ENCODE data around the gene IGF2BP3.
A peak's percentile ranks its signal among the peaks of the same experiment; 100 is the strongest.

The IGF2BP3 gene

GRCh38 chr7:23472956-23473843, 2.9 kb upstream of the IGF2BP3 start:
- TF ChIP-seq POLR2A (IDR thresholded peaks at IDR 0.05; ENCODE audit: low read depth, low read length) = 0 out of 2 replicates have a peak, but pooled peaks have one; percentile 21
- TF ChIP-seq POU2F2 (IDR thresholded peaks at IDR 0.05; ENCODE audit: low read depth, low read length) = no peak
- TF ChIP-seq SPI1 (IDR thresholded peaks at IDR 0.05; ENCODE audit: low read depth, low read length) = no peak
- TF ChIP-seq TAF1 (IDR thresholded peaks at IDR 0.05; ENCODE audit: low read depth, low read length) = no peak
- no peak for TF ChIP-seq POLR2AphosphoS5 (IDR thresholded peaks at IDR 0.05; ENCODE audit: low read depth, low read length)
- TF ChIP-seq PAX5 (IDR thresholded peaks at IDR 0.05; ENCODE audit: insufficient read depth, low read length, severe bottlenecking) = no peak
- FAIRE-seq (peak; percentile 77), DNase-seq (ENCODE audit: insufficient read length, low spot score) (no peak)

- TF ChIP-seq POU2F2 (IDR thresholded peaks at IDR 0.05; ENCODE audit: low read depth, low read length) (no peak), SPI1 (IDR thresholded peaks at IDR 0.05; ENCODE audit: low read depth, low read length) (no peak), PAX5 (IDR thresholded peaks at IDR 0.05; ENCODE audit: insufficient read depth, low read length, severe bottlenecking) (no peak), POLR2AphosphoS5 (IDR thresholded peaks at IDR 0.05; ENCODE audit: low read depth, low read length) (no peak), TAF1 (IDR thresholded peaks at IDR 0.05; ENCODE audit: low read depth, low read length) (no peak), POLR2A (IDR thresholded peaks at IDR 0.05; ENCODE audit: low read depth, low read length) (no peak)
- DNase-seq (ENCODE audit: insufficient read length, low spot score) (no peak), FAIRE-seq (no peak)
Observed at GRCh38 chr7:23472556-23472955, 2.3 kb upstream of the IGF2BP3 start.

DNA sequence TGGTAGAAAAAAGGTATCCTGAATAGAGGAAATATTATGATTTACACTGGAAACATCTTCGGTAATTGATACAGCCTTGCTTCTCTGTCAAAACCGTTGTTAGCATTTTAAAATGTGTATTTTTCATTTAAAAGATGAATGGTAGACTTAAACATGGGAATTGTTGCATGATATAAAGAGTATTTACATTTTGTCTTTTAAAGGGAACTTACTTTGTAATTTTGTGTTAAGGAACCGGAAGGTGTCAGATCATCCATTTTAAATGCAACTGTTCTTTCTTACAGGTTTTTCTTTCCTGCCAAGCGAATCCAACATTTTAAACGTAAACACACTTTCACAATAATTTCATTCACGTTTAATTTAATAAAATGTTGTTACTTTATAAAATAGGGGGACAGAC, 1.8 kb upstream of the IGF2BP3 start:
- FAIRE-seq (no peak), DNase-seq (ENCODE audit: insufficient read length, low spot score) (no peak)
- TF ChIP-seq SPI1 (IDR thresholded peaks at IDR 0.05; ENCODE audit: low read depth, low read length) (no peak), POU2F2 (IDR thresholded peaks at IDR 0.05; ENCODE audit: low read depth, low read length) (no peak), POLR2A (IDR thresholded peaks at IDR 0.05; ENCODE audit: low read depth, low read length) (no peak), PAX5 (IDR thresholded peaks at IDR 0.05; ENCODE audit: insufficient read depth, low read length, severe bottlenecking) (no peak), POLR2AphosphoS5 (IDR thresholded peaks at IDR 0.05; ENCODE audit: low read depth, low read length) (no peak), TAF1 (IDR thresholded peaks at IDR 0.05; ENCODE audit: low read depth, low read length) (no peak)

GRCh38 chr7:23471106-23471859, 992 bp upstream of the IGF2BP3 start:
- DNase-seq (ENCODE audit: insufficient read length, low spot score) = peak; percentile 60
- FAIRE-seq = peak; percentile 84
- no peak for TF ChIP-seq POLR2AphosphoS5 (IDR thresholded peaks at IDR 0.05; ENCODE audit: low read depth, low read length)
- TF ChIP-seq TAF1 (IDR thresholded peaks at IDR 0.05; ENCODE audit: low read depth, low read length) = peak; percentile 28; the same call in 1 of the 2 replicates

DNA sequence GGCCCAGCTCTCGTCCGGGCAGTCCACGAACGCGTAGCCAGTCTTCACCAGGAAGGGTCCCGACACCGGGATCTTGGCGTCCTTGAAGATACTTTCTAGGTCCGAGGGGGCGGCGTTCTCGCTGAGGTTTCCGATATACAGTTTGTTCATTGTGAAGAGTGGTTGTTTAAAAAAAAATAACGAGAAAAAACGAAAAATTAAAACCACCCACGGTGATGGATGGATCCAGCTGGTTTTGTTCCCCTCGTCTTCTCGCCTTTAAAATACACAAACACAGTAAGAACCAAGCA, 385 bp downstream of the IGF2BP3 start:
- DNase-seq (ENCODE audit: insufficient read length, low spot score) (no peak), FAIRE-seq (peak; percentile 28)
- TF ChIP-seq POU2F2 (IDR thresholded peaks at IDR 0.05; ENCODE audit: low read depth, low read length) (no peak), POLR2A (IDR thresholded peaks at IDR 0.05; ENCODE audit: low read depth, low read length) (no peak), TAF1 (IDR thresholded peaks at IDR 0.05; ENCODE audit: low read depth, low read length) (no peak), SPI1 (IDR thresholded peaks at IDR 0.05; ENCODE audit: low read depth, low read length) (no peak), PAX5 (IDR thresholded peaks at IDR 0.05; ENCODE audit: insufficient read depth, low read length, severe bottlenecking) (no peak), POLR2AphosphoS5 (IDR thresholded peaks at IDR 0.05; ENCODE audit: low read depth, low read length) (no peak)

GRCh38 chr7:23469150-23469960, 936 bp downstream of the IGF2BP3 start:
- FAIRE-seq (no peak), DNase-seq (ENCODE audit: insufficient read length, low spot score) (no peak)
- TF ChIP-seq SPI1 (IDR thresholded peaks at IDR 0.05; ENCODE audit: low read depth, low read length) = no peak
- peak; percentile 53 for TF ChIP-seq POLR2A (IDR thresholded peaks at IDR 0.05; ENCODE audit: low read depth, low read length)
- TF ChIP-seq POU2F2 (IDR thresholded peaks at IDR 0.05; ENCODE audit: low read depth, low read length) = no peak
- TF ChIP-seq PAX5 (IDR thresholded peaks at IDR 0.05; ENCODE audit: insufficient read depth, low read length, severe bottlenecking) = no peak
- peak; percentile 42; the same call in 1 of the 2 replicates for TF ChIP-seq TAF1 (IDR thresholded peaks at IDR 0.05; ENCODE audit: low read depth, low read length)
- TF ChIP-seq POLR2AphosphoS5 (IDR thresholded peaks at IDR 0.05; ENCODE audit: low read depth, low read length) = no peak; the same call in 1 of the 2 replicates

GRCh38 chr7:23468526-23469149, 1.7 kb downstream of the IGF2BP3 start:
- TF ChIP-seq PAX5 (IDR thresholded peaks at IDR 0.05; ENCODE audit: insufficient read depth, low read length, severe bottlenecking) (peak; percentile 46), POLR2AphosphoS5 (IDR thresholded peaks at IDR 0.05; ENCODE audit: low read depth, low read length) (no peak; the same call in none of the 2 replicates)
- FAIRE-seq (no peak), DNase-seq (ENCODE audit: insufficient read length, low spot score) (no peak)

DNA sequence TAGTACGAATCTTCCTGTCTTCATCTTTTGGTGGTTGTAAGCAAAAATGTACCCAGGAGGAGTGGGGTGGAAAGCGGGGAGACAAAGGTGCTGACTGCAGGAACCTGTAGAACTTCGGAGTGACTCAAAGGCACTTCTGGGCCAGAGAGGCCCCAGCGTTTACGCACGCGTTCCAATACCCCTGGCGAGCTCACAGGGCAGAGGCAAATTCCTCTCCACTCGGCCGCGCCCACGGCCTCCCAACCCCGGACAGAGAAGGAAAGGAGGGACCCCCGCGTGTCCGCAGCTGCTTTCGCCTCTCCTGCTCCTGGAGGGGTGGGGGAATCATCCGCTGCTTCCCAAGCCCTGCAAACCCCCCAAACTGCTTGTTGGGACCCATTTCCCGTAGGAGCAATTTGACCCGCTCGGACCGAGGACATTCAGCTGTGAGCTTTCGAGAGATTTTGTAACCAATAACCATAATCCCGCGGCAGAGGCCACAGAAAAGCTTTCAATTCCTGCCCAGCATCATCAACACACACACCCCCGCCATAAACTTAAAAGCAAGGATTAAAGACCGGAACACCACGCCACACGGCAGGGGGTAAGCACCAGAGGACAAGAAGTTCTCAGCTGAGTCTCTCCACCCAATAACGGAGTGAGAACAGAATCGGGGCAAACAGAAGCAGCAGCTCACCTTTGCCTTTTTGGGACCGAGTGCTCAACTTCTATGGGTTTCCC, 2.3 kb downstream of the IGF2BP3 start:
- DNase-seq (ENCODE audit: insufficient read length, low spot score) = no peak
- FAIRE-seq = peak; percentile 76

More for the DNA sequence above, 2.3 kb downstream of the IGF2BP3 start:
- no peak; the same call in 1 of the 2 replicates for TF ChIP-seq POLR2A (IDR thresholded peaks at IDR 0.05; ENCODE audit: low read depth, low read length)
- 0 out of 2 replicates have a peak, but pooled peaks have one; percentile 28 for TF ChIP-seq SPI1 (IDR thresholded peaks at IDR 0.05; ENCODE audit: low read depth, low read length)
- peak; percentile 56; the same call in 1 of the 2 replicates for TF ChIP-seq TAF1 (IDR thresholded peaks at IDR 0.05; ENCODE audit: low read depth, low read length)
- TF ChIP-seq POU2F2 (IDR thresholded peaks at IDR 0.05; ENCODE audit: low read depth, low read length) = peak; percentile 31; the same call in 1 of the 2 replicates
- no peak for TF ChIP-seq PAX5 (IDR thresholded peaks at IDR 0.05; ENCODE audit: insufficient read depth, low read length, severe bottlenecking)
- no peak; the same call in 1 of the 2 replicates for TF ChIP-seq POLR2AphosphoS5 (IDR thresholded peaks at IDR 0.05; ENCODE audit: low read depth, low read length)

All from GM12891 (cell line).